Measurements from ENCODE around the gene CLPX.

The CLPX gene

GRCh38 chr15:65204236-65204930, 19.2 kb upstream of the CLPX start:
- H3K27ac ChIP-seq: no peak overlapping the region
- in situ Hi-C loops (cut with HindIII; ENCODE audit: low pct_ligation_motif_present, low sequenced_read_pairs): no loop called here
- H3K4me3 ChIP-seq (ENCODE audit: low read depth, low read length): no peak overlapping the region
- no peak for DNase-seq
- H3K27me3 ChIP-seq (replicated peaks): no peaks in the 10 kb centered on the region
- TF ChIP-seq CTCF (IDR thresholded peaks at IDR 0.05; ENCODE audit: low read depth, low read length, missing control alignments): no peak
- H3K36me3 ChIP-seq (replicated peaks): no peaks in the 10 kb centered on the region

- in situ Hi-C loops (cut with HindIII; ENCODE audit: low pct_ligation_motif_present, low sequenced_read_pairs): no loop called here
- no peak for TF ChIP-seq CTCF (IDR thresholded peaks at IDR 0.05; ENCODE audit: low read depth, low read length, missing control alignments)
These were observed 16.8 kb upstream of the CLPX start for GRCh38 chr15:65201918-65202317.

GRCh38 chr15:65198571-65198970, 13.4 kb upstream of the CLPX start:
- no peaks in the 10 kb centered on the region for H3K27me3 ChIP-seq (replicated peaks)
- H3K4me3 ChIP-seq (ENCODE audit: low read depth, low read length): no peak overlapping the region
- no peak overlapping the region for H3K27ac ChIP-seq
- DNase-seq: no peak
- no peak for TF ChIP-seq CTCF (IDR thresholded peaks at IDR 0.05; ENCODE audit: low read depth, low read length, missing control alignments)
- no peaks in the 10 kb centered on the region for H3K36me3 ChIP-seq (replicated peaks)
- in situ Hi-C loops (cut with HindIII; ENCODE audit: low pct_ligation_motif_present, low sequenced_read_pairs): no loop called here

More at GRCh38 chr15:65201918-65202317, 16.8 kb upstream of the CLPX start:
- H3K27ac ChIP-seq: no peak overlapping the region
- no peak for DNase-seq
- no peaks in the 10 kb centered on the region for H3K36me3 ChIP-seq (replicated peaks)
- no peaks in the 10 kb centered on the region for H3K27me3 ChIP-seq (replicated peaks)
- no peak overlapping the region for H3K4me3 ChIP-seq (ENCODE audit: low read depth, low read length)

GRCh38 chr15:65197337-65197645, 12.1 kb upstream of the CLPX start:
- no peak for TF ChIP-seq CTCF (IDR thresholded peaks at IDR 0.05; ENCODE audit: low read depth, low read length, missing control alignments)
- in situ Hi-C loops (cut with HindIII; ENCODE audit: low pct_ligation_motif_present, low sequenced_read_pairs): no loop called here
- H3K27me3 ChIP-seq (replicated peaks): no peaks in the 10 kb centered on the region

GRCh38 chr15:65196637-65197336, 11.6 kb upstream of the CLPX start:
- TF ChIP-seq CTCF (IDR thresholded peaks at IDR 0.05; ENCODE audit: low read depth, low read length, missing control alignments): no peak
- in situ Hi-C loops (cut with HindIII; ENCODE audit: low pct_ligation_motif_present, low sequenced_read_pairs): no loop called here
- Histone ChIP-seq H3K27me3 (replicated peaks) (no peaks in the 10 kb centered on the region), H3K4me3 (ENCODE audit: low read depth, low read length) (no peak overlapping the region), H3K27ac (no peak overlapping the region), H3K36me3 (replicated peaks) (no peaks in the 10 kb centered on the region)
- no peak for DNase-seq

More at GRCh38 chr15:65197337-65197645, 12.1 kb upstream of the CLPX start:
- Histone ChIP-seq H3K36me3 (replicated peaks) (no peaks in the 10 kb centered on the region), H3K27ac (no peak overlapping the region), H3K4me3 (ENCODE audit: low read depth, low read length) (no peak overlapping the region)
- no peak for DNase-seq
